Sigmoid colon (tissue), 4 donors: ENCODE results near the gene KMT2D.

ENCODE experiments used
- EP300 ChIP-seq, 4 donors: sonication (generic); formaldehyde crosslinking; IDR thresholded peaks; one replicate each; pipeline ENCODE4 v1.6.1; 2017; ENCODE audit warnings: antibody characterized with exemption in 4 of 4
- POLR2A ChIP-seq, 2 donors: fragments of 450-650 bp; IDR thresholded peaks; one replicate each; pipeline ENCODE4 v1.6.1; 2016; ENCODE audit warnings: antibody characterized with exemption in 2 of 2, mild to moderate bottlenecking in 2 of 2, moderate library complexity in 2 of 2
- POLR2AphosphoS5 ChIP-seq, 4 donors: sonication (generic); formaldehyde crosslinking; IDR thresholded peaks; one replicate each; pipeline ENCODE4 v1.6.1; 2017; ENCODE audit warnings: antibody characterized with exemption in 4 of 4
- TF ChIP-seq, protein P1 (sequence below), 4 experiments: fragments of 450-650 bp in 3 of 4; fragments of 200-600 bp in 1 of 4; IDR thresholded peaks; one replicate each; pipeline ENCODE4 v1.5.1; 2016 to 2019; ENCODE audit warnings: antibody characterized with exemption in 4 of 4, mild to moderate bottlenecking in 3 of 4, moderate library complexity in 2 of 4

DNA sequence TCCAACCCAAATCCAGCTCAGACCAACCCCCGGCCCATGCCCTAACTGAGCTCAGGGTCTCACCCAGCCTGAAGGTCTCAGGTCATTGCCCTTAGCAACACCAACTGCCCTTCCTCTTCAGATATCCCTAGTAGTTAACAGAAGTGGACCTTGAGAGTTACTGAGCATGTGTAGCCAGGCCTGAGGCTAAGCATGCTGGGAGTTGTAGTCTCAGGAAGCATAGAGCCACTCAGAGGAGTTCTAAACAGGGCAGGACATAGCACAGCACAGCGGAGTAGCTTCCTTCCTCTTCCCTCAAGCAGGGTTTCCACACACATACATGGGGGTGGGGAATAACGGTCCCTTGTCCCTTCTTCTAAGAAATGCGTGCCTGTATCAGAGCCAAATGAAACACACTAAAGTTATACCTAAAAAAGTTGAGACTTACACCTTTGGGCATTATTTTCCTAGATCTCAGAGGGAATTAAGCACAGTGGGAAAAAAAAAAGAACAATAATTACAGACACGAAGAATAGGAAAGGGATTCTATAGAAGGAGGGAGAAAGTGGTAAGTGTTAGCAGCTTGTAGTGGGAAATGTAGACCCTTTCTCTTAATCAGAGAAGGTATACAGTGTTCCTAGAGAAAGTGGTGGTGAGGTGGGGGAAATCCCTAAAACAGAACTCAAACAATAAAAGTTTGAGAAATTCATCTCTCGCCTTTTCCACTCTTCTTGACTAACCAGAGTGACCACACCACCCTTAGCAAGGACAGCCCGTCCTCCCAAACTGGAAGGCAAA is 4.4 kb downstream of the KMT2D start:
- TF ChIP-seq, protein P1, sequence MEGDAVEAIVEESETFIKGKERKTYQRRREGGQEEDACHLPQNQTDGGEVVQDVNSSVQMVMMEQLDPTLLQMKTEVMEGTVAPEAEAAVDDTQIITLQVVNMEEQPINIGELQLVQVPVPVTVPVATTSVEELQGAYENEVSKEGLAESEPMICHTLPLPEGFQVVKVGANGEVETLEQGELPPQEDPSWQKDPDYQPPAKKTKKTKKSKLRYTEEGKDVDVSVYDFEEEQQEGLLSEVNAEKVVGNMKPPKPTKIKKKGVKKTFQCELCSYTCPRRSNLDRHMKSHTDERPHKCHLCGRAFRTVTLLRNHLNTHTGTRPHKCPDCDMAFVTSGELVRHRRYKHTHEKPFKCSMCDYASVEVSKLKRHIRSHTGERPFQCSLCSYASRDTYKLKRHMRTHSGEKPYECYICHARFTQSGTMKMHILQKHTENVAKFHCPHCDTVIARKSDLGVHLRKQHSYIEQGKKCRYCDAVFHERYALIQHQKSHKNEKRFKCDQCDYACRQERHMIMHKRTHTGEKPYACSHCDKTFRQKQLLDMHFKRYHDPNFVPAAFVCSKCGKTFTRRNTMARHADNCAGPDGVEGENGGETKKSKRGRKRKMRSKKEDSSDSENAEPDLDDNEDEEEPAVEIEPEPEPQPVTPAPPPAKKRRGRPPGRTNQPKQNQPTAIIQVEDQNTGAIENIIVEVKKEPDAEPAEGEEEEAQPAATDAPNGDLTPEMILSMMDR (IDR thresholded peaks at IDR 0.05), result no peak
- TF ChIP-seq EP300 (IDR thresholded peaks at IDR 0.05) (no peak), POLR2A (IDR thresholded peaks at IDR 0.05) (no peak), POLR2AphosphoS5 (IDR thresholded peaks at IDR 0.05) (peak in 1 of 4 donors; percentile 51)
